Panc1 (cell line): Measurements from ENCODE around the gene KCNB1. TPM values are rescaled to one million over a fixed set of nuclear protein-coding genes. Genes with fewer than 3 reads are reported as not detected.

Source experiments
- ATAC-seq: fragments of 200-7000 bp; cut with Tn5 transposase; 2 replicates; pipeline ENCODE4 v1.9.1; 2020; ENCODE audit warnings: mild to moderate bottlenecking, moderate library complexity
- BruUV-seq: library from RNA; stranded (reverse); fragments of 400-500 nt; replicated peaks from 2 replicates; lab custom pipeline; 2021; lab: Mats Ljungman, UMichigan
- CTCF ChIA-PET: fragments of 300-600 bp; sonication (Branson Sonifier 250); formaldehyde crosslinking; loops from one replicate; lab custom pipeline; 2022; ENCODE audit warnings: antibody characterized with exemption; lab: Charles Lee
- POLR2A ChIA-PET: fragments of 300-600 bp; sonication (Branson Sonifier 250); formaldehyde crosslinking; loops from one replicate; lab custom pipeline; 2022; ENCODE audit warnings: antibody characterized with exemption; lab: Charles Lee
- DNase-seq: peaks from one replicate; pipeline ENCODE4 v3.0.0-alpha.2; 2010; ENCODE audit warnings: low read depth, low spot score
- H3K27ac ChIP-seq: 2 replicates; pipeline ENCODE4 v1.5.1; 2011; ENCODE audit warnings: mild to moderate bottlenecking, low read length, inconsistent platforms
- H3K27me3 ChIP-seq: fragments of 200-500 bp; sonication (Bioruptor generic); 2 replicates; pipeline ENCODE4 v1.6.0; 2014; ENCODE audit warnings: low read length, inconsistent platforms; ENCODE audit not compliant: control insufficient read depth, insufficient read depth
- H3K36me3 ChIP-seq: fragments of 200-500 bp; sonication (Bioruptor generic); 2 replicates; pipeline ENCODE4 v1.5.1; 2014; ENCODE audit warnings: inconsistent platforms, mild to moderate bottlenecking, low read length, moderate library complexity; ENCODE audit not compliant: control insufficient read depth, insufficient read depth
- H3K4me1 ChIP-seq: 2 replicates; pipeline ENCODE4 v1.5.1; 2011; ENCODE audit warnings: inconsistent platforms, mild to moderate bottlenecking, low read length, moderate library complexity; ENCODE audit not compliant: control insufficient read depth, insufficient read depth
- H3K4me3 ChIP-seq, 2 experiments: 2 replicates each; pipeline ENCODE4 v1.5.1; 2011 to 2012; ENCODE audit warnings: low read depth in 2 of 2, low read length in 2 of 2, mild to moderate bottlenecking in 2 of 2, inconsistent platforms in 1 of 2, moderate library complexity in 1 of 2
- H3K9me3 ChIP-seq: fragments of 200-500 bp; sonication (Bioruptor generic); 2 replicates; pipeline ENCODE4 v1.5.1; 2014; ENCODE audit warnings: low read depth, mild to moderate bottlenecking, inconsistent platforms, low read length, moderate library complexity; ENCODE audit not compliant: control insufficient read depth, insufficient read depth
- POLR2AphosphoS5 ChIP-seq: IDR thresholded peaks from 2 replicates; pipeline ENCODE4 v1.6.1; 2012; ENCODE audit warnings: mild to moderate bottlenecking, low read depth, low read length, moderate library complexity
- REST ChIP-seq, 2 experiments: IDR thresholded peaks; 2 replicates each; pipeline ENCODE4 v1.6.1; 2011 to 2012; ENCODE audit warnings: low read depth in 2 of 2, control low read depth in 1 of 2, low read length in 1 of 2, mild to moderate bottlenecking in 1 of 2, moderate library complexity in 1 of 2; ENCODE audit not compliant: insufficient read depth in 1 of 2
- SIN3A ChIP-seq: IDR thresholded peaks from 2 replicates; pipeline ENCODE4 v1.6.1; 2012; ENCODE audit warnings: low read depth, mild to moderate bottlenecking, low read length, moderate library complexity, borderline replicate concordance; ENCODE audit not compliant: insufficient read depth
- TCF7L2 ChIP-seq: IDR thresholded peaks from 2 replicates; pipeline ENCODE4 v1.6.1; 2011; ENCODE audit warnings: mild to moderate bottlenecking, low read depth, low read length, inconsistent platforms
- in situ Hi-C: cut with HindIII; loops from 2 replicates; pipeline ENCODE4 v1.10.0; 2016; ENCODE audit warnings: low sequenced_read_pairs, low pct_unique_long_range_greater_than_20kb
- intact Hi-C: fragments of 100-400 bp; cut with micrococcal nuclease; formaldehyde crosslinking; loops from one replicate; pipeline ENCODE4 v1.10.0; 2022; ENCODE audit not compliant: unreplicated experiment
- total RNA-seq: library from RNA; stranded (reverse); gene quantifications from one replicate; pipeline ENCODE4 v1.2.1, GENCODE V29; 2021; ENCODE audit not compliant: unreplicated experiment
- TF ChIP-seq, protein P1 (sequence below): fragments of 450-650 bp; IDR thresholded peaks from 2 replicates; pipeline ENCODE4 v1.5.1; 2017; ENCODE audit warnings: mild to moderate bottlenecking

The KCNB1 gene
- total RNA-seq, 1 experiment from 2014 or later = 11.1 TPM

GRCh38 chr20:49417843-49418555 is 64.5 kb downstream of the KCNB1 start:
- in situ Hi-C loops = no loop called here
- POLR2A ChIA-PET = no interaction called here

DNA sequence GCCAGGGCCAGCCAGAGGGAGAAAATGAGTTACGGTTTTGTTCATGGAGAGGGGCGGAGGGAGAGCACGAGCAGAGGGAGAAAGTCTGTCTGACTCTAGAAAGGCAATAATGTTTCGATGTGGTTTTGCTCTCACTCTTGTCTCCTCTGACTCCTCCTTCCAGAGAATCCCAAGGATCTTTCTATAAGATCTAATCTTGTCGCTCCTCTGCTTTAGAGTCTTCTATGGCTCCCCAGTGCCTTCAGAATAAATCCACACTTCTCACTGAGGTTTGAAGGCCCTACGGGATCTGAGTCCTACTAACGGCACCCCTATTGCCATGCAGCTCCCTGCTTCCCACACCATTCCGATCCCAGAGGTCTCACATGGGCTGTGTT is 66.8 kb downstream of the KCNB1 start:
- no peak for ATAC-seq
- no peak overlapping the region for H3K4me3 ChIP-seq
- intact Hi-C loops = no loop called here
- CTCF ChIA-PET = no interaction called here
- H3K36me3 ChIP-seq = no peaks in the 10 kb centered on the region
- H3K9me3 ChIP-seq = no peaks in the 10 kb centered on the region
- POLR2A ChIA-PET = interaction anchor here (0.6 to 0.7 kb wide), 2 partner anchors 23 to 152 kb away, joined by 4 to 8 read pairs; no protein-coding TSS in a partner anchor
- H3K4me1 ChIP-seq = no peaks in the 10 kb centered on the region; the same call in none of the 2 replicates
- TF ChIP-seq, protein P1, sequence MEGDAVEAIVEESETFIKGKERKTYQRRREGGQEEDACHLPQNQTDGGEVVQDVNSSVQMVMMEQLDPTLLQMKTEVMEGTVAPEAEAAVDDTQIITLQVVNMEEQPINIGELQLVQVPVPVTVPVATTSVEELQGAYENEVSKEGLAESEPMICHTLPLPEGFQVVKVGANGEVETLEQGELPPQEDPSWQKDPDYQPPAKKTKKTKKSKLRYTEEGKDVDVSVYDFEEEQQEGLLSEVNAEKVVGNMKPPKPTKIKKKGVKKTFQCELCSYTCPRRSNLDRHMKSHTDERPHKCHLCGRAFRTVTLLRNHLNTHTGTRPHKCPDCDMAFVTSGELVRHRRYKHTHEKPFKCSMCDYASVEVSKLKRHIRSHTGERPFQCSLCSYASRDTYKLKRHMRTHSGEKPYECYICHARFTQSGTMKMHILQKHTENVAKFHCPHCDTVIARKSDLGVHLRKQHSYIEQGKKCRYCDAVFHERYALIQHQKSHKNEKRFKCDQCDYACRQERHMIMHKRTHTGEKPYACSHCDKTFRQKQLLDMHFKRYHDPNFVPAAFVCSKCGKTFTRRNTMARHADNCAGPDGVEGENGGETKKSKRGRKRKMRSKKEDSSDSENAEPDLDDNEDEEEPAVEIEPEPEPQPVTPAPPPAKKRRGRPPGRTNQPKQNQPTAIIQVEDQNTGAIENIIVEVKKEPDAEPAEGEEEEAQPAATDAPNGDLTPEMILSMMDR = no peak
- TF ChIP-seq SIN3A (no peak), TCF7L2 (no peak), POLR2AphosphoS5 (no peak), REST (IDR thresholded peaks at IDR 0.05; ENCODE audit: insufficient read depth in 1 of 2, low read depth in 2 of 2, low read length in 1 of 2) (no peak)
- in situ Hi-C loops = no loop called here
- no TSS peak for BruUV-seq
- no peaks in the 10 kb centered on the region for H3K27me3 ChIP-seq
- no peak for DNase-seq
- no peak overlapping the region for H3K27ac ChIP-seq

More at GRCh38 chr20:49417843-49418555, 64.5 kb downstream of the KCNB1 start:
- Histone ChIP-seq H3K4me3 (no peak overlapping the region), H3K4me1 (no peaks in the 10 kb centered on the region), H3K9me3 (no peaks in the 10 kb centered on the region), H3K36me3 (no peaks in the 10 kb centered on the region), H3K27ac (0 out of 2 replicates have a peak overlapping the region, but pooled peaks have one; percentile 10), H3K27me3 (no peaks in the 10 kb centered on the region)
- no peak for TF ChIP-seq SIN3A
- TF ChIP-seq POLR2AphosphoS5 = no peak
- TF ChIP-seq, protein P1 = no peak
- TF ChIP-seq REST (IDR thresholded peaks at IDR 0.05; ENCODE audit: insufficient read depth in 1 of 2, low read depth in 2 of 2, low read length in 1 of 2) = no peak
- TF ChIP-seq TCF7L2 = no peak
- intact Hi-C loops = no loop called here
- ATAC-seq (no peak), DNase-seq (no peak)
- no TSS peak for BruUV-seq
- CTCF ChIA-PET = no interaction called here
